ENCODE measurements around the gene RPS25.
"Not testable (repeated sequence)": the region's sequence is repeated elsewhere in the genome, so short reads cannot be mapped to it uniquely, and the experiment has no call there.

The RPS25 gene

DNA sequence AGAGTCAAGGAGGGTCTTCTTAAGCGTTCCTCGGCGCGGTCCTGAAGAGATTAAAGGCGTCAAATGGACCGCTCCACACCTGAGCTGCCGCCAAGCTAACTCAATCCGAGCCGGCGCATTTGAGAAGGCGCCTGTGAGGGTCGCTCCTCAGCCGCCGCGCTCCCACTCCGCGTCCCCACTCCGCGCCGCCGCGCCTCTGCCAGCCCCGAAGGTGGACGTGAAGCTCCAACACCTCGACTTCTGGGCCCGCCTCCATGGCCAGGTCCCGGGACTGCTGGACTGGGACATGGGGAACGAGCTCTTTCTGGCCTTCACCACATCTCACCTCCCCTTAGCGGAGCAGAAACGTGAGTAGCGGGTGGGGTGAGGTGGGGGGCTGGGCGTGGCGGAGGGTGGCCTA lies 46.5 kb downstream of the RPS25 start, which contains the start of gene FOXR1:
FOXR1 (plus strand) TSS at position 116 of the 400 bp plus-strand sequence; CDS start at position 287, 171 bp downstream.
- DNase-seq (ENCODE audit: low read depth in 2 of 2) = no peak

DNA sequence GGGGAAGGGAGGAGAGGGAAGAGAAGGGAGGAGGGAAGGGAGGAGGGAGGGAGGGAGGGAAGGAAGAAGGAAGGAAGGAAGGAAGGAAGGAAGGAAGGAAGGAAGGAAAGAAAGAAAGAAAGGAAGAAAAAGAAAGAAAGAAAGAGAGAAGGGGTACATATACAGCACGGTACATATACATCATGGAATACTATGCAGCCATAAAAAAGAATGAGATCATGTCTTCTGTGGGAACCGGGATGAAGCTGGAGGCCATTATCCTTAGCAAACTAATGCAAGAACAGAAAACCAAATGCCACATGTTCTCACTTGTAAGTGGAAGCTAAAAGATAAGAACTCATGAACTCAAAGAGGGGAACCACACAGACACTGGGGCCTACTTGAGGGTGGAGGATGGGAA lies 48.6 kb downstream of the RPS25 start:
- DNase-seq (ENCODE audit: low read depth in 2 of 2) = not testable (repeated sequence)
